ENCODE results near the gene CSNK1D.
A peak's percentile ranks its signal among the peaks of the same experiment; 100 is the strongest.

The CSNK1D gene

DNA sequence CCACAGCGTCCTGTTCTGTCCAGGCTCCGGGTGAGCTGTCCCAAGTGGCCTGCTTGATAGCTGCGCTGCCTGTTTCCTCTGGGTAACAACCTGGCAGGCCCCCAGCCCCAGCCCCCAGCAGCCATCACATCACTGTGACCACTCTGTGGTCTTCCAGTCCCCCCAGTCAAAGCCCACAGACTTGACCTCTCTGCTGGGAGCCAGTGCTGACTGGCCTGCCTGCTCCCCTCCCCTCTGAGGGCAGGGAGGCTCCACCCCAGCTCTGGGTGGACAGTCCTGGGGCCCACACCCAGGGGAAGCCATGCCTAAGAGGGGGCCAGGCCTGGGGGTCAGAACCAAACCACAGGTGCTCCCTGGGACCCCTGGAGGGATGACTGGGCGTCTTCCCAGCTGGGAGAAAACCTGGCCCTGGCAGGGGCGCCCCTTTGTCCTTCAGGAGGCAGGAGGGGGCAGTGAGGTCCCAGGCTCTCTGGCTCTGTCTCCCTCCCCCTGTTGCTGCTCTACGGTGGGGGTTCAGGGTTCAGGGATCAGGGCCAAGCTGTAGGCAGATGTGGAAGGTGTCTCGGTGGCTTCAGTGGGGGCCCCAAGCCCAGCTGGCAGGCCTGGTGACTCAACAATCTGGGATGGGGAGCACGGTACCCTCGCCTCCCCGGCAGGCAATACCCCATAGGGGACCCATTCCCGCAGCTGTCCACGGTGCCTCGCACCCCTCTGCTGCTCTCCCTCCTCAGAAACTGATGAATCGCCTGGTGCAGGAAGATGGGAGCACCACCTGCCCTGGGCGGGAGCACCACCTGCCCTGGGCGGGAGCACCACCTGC lies 46.5 kb downstream of the CSNK1D start:
- no peak for DNase-seq

GRCh38 chr17:82226146-82226808 lies 47.2 kb downstream of the CSNK1D start:
- no peak for DNase-seq

GRCh38 chr17:82225368-82226029 lies 48.0 kb downstream of the CSNK1D start:
- no peak for DNase-seq

DNA sequence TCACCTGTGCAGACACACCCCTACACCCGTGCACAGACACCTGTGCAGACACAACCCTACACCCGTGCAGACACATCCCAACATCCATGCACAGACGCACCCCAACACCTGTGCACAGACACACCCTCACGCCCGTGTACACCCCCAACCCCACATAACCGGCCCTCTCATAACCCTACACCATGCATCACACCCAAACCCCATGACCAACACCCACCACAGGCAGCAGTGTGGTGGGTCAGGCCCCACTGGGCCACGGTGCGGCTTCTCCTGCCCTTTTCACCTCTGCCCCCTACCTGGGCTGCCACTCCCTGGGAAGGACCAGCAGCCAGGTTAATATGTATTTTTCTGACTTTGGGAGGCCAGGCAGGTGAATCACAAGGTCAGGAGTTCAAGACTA lies 48.8 kb downstream of the CSNK1D start:
- DNase-seq: no peak

DNA sequence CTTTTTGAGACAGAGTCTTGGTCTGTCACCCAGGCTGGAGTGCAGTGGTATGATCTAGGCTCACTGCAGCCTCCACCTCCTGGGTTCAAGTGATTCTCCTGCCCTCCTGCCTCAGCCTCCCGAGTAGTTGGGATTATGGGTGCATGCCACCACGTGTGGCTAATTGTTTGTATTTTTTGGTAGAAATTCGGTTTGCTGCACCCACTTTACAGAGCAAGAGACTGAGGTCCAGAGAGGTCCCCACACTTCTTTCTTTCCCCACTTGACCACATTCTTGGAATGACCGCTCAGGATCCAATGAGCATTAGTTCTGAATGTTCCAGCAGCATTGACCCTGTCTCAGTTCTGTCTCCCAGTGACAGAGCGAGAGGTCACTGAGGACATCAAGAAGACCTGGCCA lies 50.0 kb downstream of the CSNK1D start:
- no peak for DNase-seq

GRCh38 chr17:82222816-82223215 lies 50.7 kb downstream of the CSNK1D start:
- no peak for DNase-seq

GRCh38 chr17:82221341-82221902 lies 52.1 kb downstream of the CSNK1D start:
- no peak for DNase-seq

- DNase-seq: no peak
Observed at GRCh38 chr17:82219753-82220709, 53.5 kb downstream of the CSNK1D start.

- DNase-seq: no peak
Observed at GRCh38 chr17:82219083-82219482, 54.4 kb downstream of the CSNK1D start.

DNA sequence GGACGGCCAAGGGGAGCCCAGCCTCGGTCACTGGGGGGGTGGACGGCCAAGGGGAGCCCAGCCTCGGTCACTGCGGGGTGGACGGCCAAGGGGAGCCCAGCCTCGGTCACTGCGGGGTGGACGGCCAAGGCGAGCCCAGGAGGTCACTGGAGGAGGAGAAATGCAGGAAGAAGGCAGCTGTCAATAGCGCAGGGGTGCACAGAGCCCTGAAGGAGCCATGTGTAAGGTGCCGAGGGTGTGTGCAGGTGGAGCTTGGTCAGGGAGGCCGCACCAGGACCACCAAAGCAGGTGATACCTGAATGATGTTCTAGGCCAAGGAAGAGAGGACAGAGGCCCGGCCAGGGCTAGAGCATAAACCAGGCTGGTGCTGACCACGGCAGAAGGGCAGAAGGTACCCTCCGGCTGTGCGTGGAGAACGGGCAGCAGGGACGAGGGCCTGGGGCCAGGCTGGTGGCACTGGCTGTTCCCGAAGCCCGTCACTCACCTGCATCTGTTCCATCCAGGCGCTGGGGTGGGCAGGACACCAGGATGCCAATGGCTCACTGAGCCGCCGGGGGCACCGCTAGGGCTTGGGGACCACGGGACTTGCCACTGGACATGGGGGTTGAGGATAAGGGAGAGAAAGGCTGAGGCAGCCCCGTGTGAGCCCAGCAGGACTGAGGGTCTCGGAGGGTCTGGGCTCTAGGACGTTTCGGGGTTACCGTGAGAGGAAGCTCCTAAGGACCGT lies 55.0 kb downstream of the CSNK1D start:
- no peak for DNase-seq

- peak; percentile 39 to 46 for DNase-seq
Observed at GRCh38 chr17:82217530-82218204, 55.8 kb downstream of the CSNK1D start.

GRCh38 chr17:82217120-82217529 lies 56.4 kb downstream of the CSNK1D start:
- DNase-seq: no peak

- DNase-seq: peak in 1 of 2 experiments; percentile 16
Observed at GRCh38 chr17:82216301-82217119, 57.0 kb downstream of the CSNK1D start.

- no peak for DNase-seq
Observed at GRCh38 chr17:82215972-82216300, 57.6 kb downstream of the CSNK1D start.

DNA sequence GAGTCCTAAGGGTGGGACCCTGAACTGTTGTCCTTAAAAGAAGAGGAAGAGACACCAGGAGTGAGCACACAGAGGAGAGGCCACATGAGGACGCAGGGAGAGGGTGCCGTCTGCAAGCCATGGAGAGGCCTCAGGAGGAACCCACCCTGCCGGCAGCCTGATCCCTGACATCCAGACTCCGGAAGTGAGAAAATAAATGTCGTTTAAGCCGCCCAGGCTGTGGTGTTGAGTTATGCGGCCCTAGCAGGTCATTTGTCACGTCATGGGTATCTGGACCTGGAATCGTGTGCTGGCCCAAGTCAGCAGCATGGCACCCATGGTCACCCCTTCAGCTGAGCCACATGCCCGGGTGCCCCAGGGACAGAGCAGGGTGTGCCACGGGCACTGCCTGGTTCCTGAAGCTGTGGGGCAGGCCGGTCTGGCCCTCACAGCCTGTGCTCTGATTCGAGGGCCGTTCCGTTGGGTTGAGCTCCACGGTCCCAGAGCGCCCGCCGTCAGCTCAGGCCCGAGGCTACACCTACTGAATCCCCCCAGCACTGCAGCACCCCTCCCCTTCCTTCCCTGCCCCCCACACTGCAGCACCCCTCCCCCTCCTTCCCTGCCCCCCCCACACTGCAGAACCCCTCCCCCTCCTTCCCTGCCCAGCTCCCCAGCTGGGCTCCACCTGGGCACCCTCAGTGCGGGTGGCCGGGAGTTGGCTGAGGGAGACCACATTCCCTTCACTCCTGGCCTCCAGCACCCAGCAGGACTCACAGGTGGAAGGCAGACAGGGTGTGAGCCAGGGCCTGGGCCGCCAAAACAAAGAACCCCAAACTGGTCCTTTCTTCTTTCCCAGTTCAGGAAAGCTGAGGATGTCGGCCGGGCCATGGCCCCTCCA lies 58.2 kb downstream of the CSNK1D start:
- DNase-seq: no peak

DNA sequence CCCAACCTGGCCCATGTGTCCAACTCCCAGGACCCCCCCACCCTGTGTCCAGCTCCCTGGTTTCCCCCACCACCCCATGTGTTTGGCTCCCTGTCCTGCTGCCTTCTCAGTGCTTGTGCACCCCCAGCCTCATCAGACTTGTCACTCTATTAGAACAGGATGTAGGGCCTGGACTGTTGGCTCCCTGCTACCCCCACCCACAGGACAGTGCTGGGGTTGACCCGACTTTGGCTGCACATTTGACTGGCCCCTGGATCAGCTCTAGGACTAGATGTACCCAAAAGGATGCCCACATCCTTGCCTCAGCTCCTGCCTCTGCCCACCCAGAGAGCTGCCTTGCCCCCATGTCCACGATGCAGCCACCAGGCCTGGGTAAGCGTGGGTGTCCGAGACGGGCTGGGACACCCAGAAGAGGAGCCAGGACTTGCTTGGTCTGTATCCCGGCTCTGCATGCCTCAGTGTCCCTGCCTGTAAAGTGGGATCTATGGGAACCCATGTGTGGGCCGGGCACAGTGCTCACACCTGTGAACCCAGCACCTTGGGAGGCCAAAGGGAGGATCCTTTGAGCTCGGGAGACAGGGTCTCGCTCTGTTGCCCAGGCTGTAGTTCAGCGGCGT lies 59.4 kb downstream of the CSNK1D start:
- no peak for DNase-seq

- DNase-seq: peak in 1 of 2 experiments; percentile 69
Observed at GRCh38 chr17:82213251-82214011, 60.1 kb downstream of the CSNK1D start.

Data from SW 1271 (cell line).